Dedifferentiated amniotic fluid mesenchymal stem cell (primary cell): Measurements from ENCODE around the gene RAPGEF4.
A peak's percentile ranks its signal among the peaks of the same experiment; 100 is the strongest.

ENCODE experiments used
- DNase-seq: peaks from one replicate; pipeline ENCODE4 v3.0.0-alpha.2; 2016; ENCODE audit errors: extremely low spot score

The RAPGEF4 gene

GRCh38 chr2:172937884-172938712, 202.5 kb downstream of the RAPGEF4 start:
- DNase-seq, result no peak

- DNase-seq, result no peak
Observed at GRCh38 chr2:172938713-172939375, 203.2 kb downstream of the RAPGEF4 start.

- no peak for DNase-seq
Observed at GRCh38 chr2:172943539-172943938, 207.9 kb downstream of the RAPGEF4 start.

GRCh38 chr2:172944022-172944793, 208.6 kb downstream of the RAPGEF4 start:
- no peak for DNase-seq

GRCh38 chr2:172944794-172945509, 209.3 kb downstream of the RAPGEF4 start:
- no peak for DNase-seq

GRCh38 chr2:172945510-172945850, 209.8 kb downstream of the RAPGEF4 start:
- no peak for DNase-seq

- DNase-seq, result no peak
Observed at GRCh38 chr2:172947461-172948153, 212.0 kb downstream of the RAPGEF4 start.

- DNase-seq, result no peak
Observed at GRCh38 chr2:172949522-172949921, 213.9 kb downstream of the RAPGEF4 start.

- no peak for DNase-seq
Observed at GRCh38 chr2:172950565-172950964, 214.9 kb downstream of the RAPGEF4 start.

GRCh38 chr2:172951554-172951953, 215.9 kb downstream of the RAPGEF4 start:
- no peak for DNase-seq

- no peak for DNase-seq
Observed at GRCh38 chr2:172953411-172953810, 217.8 kb downstream of the RAPGEF4 start.

- peak; percentile 59 for DNase-seq
Observed at GRCh38 chr2:172953970-172954852, 218.6 kb downstream of the RAPGEF4 start.

GRCh38 chr2:172955587-172955986, 219.9 kb downstream of the RAPGEF4 start:
- DNase-seq, result no peak

GRCh38 chr2:172957734-172958133, 222.1 kb downstream of the RAPGEF4 start:
- DNase-seq, result no peak

GRCh38 chr2:172962082-172962481, 226.4 kb downstream of the RAPGEF4 start:
- DNase-seq, result no peak

- no peak for DNase-seq
Observed at GRCh38 chr2:172962824-172963223, 227.2 kb downstream of the RAPGEF4 start.

- no peak for DNase-seq
Observed at GRCh38 chr2:172964511-172965139, 229.0 kb downstream of the RAPGEF4 start.

GRCh38 chr2:172965433-172966212, 230.0 kb downstream of the RAPGEF4 start:
- DNase-seq, result no peak
